Measurements from ENCODE around the gene FGFRL1.

The FGFRL1 gene

DNA sequence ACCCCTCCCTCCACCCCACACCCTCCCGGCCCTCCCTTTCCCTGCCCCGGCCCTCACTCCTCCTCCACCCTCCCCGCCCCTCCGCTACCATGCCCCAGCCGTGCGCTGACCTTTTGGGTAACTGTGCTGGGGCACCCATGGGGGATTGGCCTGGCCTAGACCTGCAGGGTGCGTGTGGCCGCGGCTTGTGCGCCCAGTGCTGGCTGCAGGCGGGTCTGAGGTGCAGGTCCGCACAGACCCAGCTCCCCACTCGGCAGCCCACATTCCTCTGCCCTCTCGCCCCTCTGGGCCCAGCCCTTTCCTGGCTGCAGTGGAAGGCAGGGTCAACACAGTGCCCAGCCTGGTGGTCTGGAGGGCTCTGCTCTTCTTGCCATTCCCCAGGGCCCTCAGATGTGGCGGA is 24.7 kb downstream of the FGFRL1 start:
- DNase-seq (no peak), ATAC-seq (ENCODE audit: insufficient read depth, low read depth) (no peak)
- no peak overlapping the region for H3K9ac ChIP-seq (ENCODE audit: low read depth, low read length)
- no peak overlapping the region for H3K4me3 ChIP-seq (ENCODE audit: low read depth in 1 of 2, low read length in 2 of 2)
- H3K4me1 ChIP-seq (ENCODE audit: insufficient read depth, low read length), result no peaks in the 10 kb centered on the region
- H3K79me2 ChIP-seq (ENCODE audit: insufficient read depth, low read length), result no peaks in the 10 kb centered on the region
- H2AFZ ChIP-seq (ENCODE audit: low read depth, low read length), result no peak overlapping the region
- H3K27me3 ChIP-seq (ENCODE audit: insufficient read depth, low read length, poor library complexity), result no peaks in the 10 kb centered on the region
- H3K4me2 ChIP-seq (ENCODE audit: insufficient read depth, low read length), result no peak overlapping the region
- TF ChIP-seq, protein P1, sequence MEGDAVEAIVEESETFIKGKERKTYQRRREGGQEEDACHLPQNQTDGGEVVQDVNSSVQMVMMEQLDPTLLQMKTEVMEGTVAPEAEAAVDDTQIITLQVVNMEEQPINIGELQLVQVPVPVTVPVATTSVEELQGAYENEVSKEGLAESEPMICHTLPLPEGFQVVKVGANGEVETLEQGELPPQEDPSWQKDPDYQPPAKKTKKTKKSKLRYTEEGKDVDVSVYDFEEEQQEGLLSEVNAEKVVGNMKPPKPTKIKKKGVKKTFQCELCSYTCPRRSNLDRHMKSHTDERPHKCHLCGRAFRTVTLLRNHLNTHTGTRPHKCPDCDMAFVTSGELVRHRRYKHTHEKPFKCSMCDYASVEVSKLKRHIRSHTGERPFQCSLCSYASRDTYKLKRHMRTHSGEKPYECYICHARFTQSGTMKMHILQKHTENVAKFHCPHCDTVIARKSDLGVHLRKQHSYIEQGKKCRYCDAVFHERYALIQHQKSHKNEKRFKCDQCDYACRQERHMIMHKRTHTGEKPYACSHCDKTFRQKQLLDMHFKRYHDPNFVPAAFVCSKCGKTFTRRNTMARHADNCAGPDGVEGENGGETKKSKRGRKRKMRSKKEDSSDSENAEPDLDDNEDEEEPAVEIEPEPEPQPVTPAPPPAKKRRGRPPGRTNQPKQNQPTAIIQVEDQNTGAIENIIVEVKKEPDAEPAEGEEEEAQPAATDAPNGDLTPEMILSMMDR (IDR thresholded peaks at IDR 0.05; ENCODE audit: borderline replicate concordance, extremely low read depth, low read length, poor library complexity, severe bottlenecking), result no peak
- TF ChIP-seq EZH2 (IDR thresholded peaks at IDR 0.05; ENCODE audit: borderline replicate concordance, low read depth, low read length, severe bottlenecking), result no peak
- no peaks in the 10 kb centered on the region for H3K9me3 ChIP-seq (ENCODE audit: insufficient read depth, low read length, severe bottlenecking)
- H3K27ac ChIP-seq (ENCODE audit: low read length), result no peak overlapping the region
- H4K20me1 ChIP-seq (ENCODE audit: insufficient read depth, low read length), result peaks cover 6% of the 10 kb centered on the region; the same call in 1 of the 2 replicates
- H3K36me3 ChIP-seq (ENCODE audit: insufficient read depth, low read length), result no peaks in the 10 kb centered on the region

DNA sequence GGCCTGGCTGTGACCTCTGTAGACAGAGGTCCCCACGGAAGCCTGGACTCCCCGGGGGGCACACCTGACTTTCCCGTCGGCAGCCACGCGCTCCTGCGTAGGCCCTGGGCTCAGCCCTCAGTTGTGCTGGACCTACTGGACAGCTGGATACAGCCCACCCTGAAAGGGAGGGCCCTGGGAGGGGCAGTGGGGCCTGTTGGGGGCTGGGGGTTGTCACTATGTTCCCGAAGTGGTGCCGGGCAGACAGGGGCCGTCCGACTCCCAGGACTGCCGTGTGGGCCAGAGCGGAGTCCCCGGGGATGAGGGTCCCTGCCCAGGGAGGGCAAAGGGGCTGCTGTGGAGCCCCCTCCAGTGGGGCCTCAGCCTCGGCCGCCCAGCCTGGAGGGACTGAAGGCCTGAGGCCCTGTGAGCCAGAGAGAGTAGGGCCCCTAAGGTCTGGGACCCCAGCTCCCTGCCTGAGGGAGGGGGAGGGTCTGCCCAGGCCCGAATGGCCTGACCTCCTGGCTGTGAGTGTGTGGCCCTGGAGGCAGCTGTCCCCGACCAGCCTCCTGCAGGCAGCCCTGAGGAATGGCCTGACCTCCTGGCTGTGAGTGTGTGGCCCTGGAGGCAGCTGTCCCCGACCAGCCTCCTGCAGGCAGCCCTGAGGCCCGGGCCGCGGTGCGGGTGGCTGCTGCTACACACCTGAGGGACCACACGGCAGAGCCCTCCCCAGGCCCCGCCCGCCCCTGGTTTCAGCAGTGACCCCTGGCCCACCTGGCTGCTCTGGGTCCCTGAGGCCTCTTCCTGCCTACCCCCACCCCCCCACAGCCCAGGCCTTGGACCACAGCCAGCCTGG is 25.8 kb downstream of the FGFRL1 start:
- TF ChIP-seq EZH2 (IDR thresholded peaks at IDR 0.05; ENCODE audit: borderline replicate concordance, low read depth, low read length, severe bottlenecking), result no peak
- TF ChIP-seq, protein P1 (IDR thresholded peaks at IDR 0.05; ENCODE audit: borderline replicate concordance, extremely low read depth, low read length, poor library complexity, severe bottlenecking), result no peak

DNA sequence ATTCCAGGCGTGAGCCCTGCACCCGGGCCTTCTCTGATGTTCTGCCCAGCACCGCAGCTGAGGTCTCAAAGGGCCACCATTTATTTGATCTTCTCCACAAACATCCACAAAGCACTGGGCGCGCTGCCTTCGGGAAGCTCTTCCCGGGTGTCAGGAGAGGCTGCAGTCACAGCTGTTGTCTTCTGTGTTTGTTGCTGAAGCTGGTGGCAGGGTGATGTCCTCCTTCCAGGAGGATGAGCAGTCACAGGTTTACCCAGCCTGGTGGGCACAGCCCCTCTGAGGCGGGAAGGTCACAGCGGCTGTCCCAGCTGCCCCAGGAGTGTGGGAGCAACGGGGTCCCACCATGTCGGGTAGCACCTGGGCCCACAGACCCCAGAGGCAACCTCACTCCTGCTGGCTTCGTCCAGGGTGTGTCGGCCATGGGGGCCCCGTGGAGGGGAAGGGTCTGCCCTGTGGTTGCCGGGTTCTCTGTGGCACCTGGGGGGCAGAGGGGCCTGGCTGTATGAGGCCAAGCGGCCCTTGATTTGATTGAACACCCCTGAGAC is 27.6 kb downstream of the FGFRL1 start:
- ATAC-seq (ENCODE audit: insufficient read depth, low read depth) (no peak), DNase-seq (no peak)
- Histone ChIP-seq H3K4me3 (ENCODE audit: low read depth in 1 of 2, low read length in 2 of 2) (no peak overlapping the region), H3K4me2 (ENCODE audit: insufficient read depth, low read length) (no peak overlapping the region), H3K27ac (ENCODE audit: low read length) (no peak overlapping the region), H2AFZ (ENCODE audit: low read depth, low read length) (no peak overlapping the region), H4K20me1 (ENCODE audit: insufficient read depth, low read length) (no peaks in the 10 kb centered on the region), H3K79me2 (ENCODE audit: insufficient read depth, low read length) (no peaks in the 10 kb centered on the region), H3K27me3 (ENCODE audit: insufficient read depth, low read length, poor library complexity) (no peaks in the 10 kb centered on the region), H3K36me3 (ENCODE audit: insufficient read depth, low read length) (no peaks in the 10 kb centered on the region), H3K9me3 (ENCODE audit: insufficient read depth, low read length, severe bottlenecking) (no peaks in the 10 kb centered on the region), H3K9ac (ENCODE audit: low read depth, low read length) (no peak overlapping the region), H3K4me1 (ENCODE audit: insufficient read depth, low read length) (no peaks in the 10 kb centered on the region)
- TF ChIP-seq, protein P1 (IDR thresholded peaks at IDR 0.05; ENCODE audit: borderline replicate concordance, extremely low read depth, low read length, poor library complexity, severe bottlenecking), result no peak
- no peak for TF ChIP-seq EZH2 (IDR thresholded peaks at IDR 0.05; ENCODE audit: borderline replicate concordance, low read depth, low read length, severe bottlenecking)

More for the DNA sequence above, 25.8 kb downstream of the FGFRL1 start:
- Histone ChIP-seq H3K4me2 (ENCODE audit: insufficient read depth, low read length) (no peak overlapping the region), H3K27me3 (ENCODE audit: insufficient read depth, low read length, poor library complexity) (no peaks in the 10 kb centered on the region), H3K9ac (ENCODE audit: low read depth, low read length) (no peak overlapping the region), H3K36me3 (ENCODE audit: insufficient read depth, low read length) (no peaks in the 10 kb centered on the region), H4K20me1 (ENCODE audit: insufficient read depth, low read length) (peaks cover 6% of the 10 kb centered on the region; the same call in 1 of the 2 replicates), H3K27ac (ENCODE audit: low read length) (no peak overlapping the region), H3K4me3 (ENCODE audit: low read depth in 1 of 2, low read length in 2 of 2) (no peak overlapping the region), H2AFZ (ENCODE audit: low read depth, low read length) (no peak overlapping the region), H3K79me2 (ENCODE audit: insufficient read depth, low read length) (no peaks in the 10 kb centered on the region), H3K4me1 (ENCODE audit: insufficient read depth, low read length) (no peaks in the 10 kb centered on the region), H3K9me3 (ENCODE audit: insufficient read depth, low read length, severe bottlenecking) (no peaks in the 10 kb centered on the region)
- ATAC-seq (ENCODE audit: insufficient read depth, low read depth) (no peak), DNase-seq (no peak)

All from DND-41 (cell line).